Retinal pigment epithelial cell (primary cell): ENCODE measurements around the gene ADAM23.
A peak's percentile ranks its signal among the peaks of the same experiment; 100 is the strongest.

Experiments used
- DNase-seq: peaks from one replicate; pipeline ENCODE4 v3.0.0-alpha.2; 2010; ENCODE audit warnings: low read depth
- H3K4me3 ChIP-seq: 2 replicates; pipeline ENCODE4 v1.5.1; 2011; ENCODE audit warnings: mild to moderate bottlenecking, low read length, control low read depth, moderate library complexity
- CTCF ChIP-seq: conservative IDR thresholded peaks from 2 replicates; pipeline ENCODE4 v1.5.1; 2011; ENCODE audit warnings: low read depth, low read length, control low read depth, inconsistent platforms

ADAM23 gene

GRCh38 chr2:206443735-206444527, 599 bp downstream of the ADAM23 start:
- H3K4me3 ChIP-seq = peak overlapping the region; percentile 57

GRCh38 chr2:206445948-206446347, 2.6 kb downstream of the ADAM23 start:
- DNase-seq = no peak
- no peak for TF ChIP-seq CTCF
- no peak overlapping the region for H3K4me3 ChIP-seq

More at GRCh38 chr2:206443735-206444527, 599 bp downstream of the ADAM23 start:
- no peak for DNase-seq
- no peak for TF ChIP-seq CTCF

- H3K4me3 ChIP-seq = no peak overlapping the region
- no peak for DNase-seq
- TF ChIP-seq CTCF = no peak
These were observed 8.9 kb downstream of the ADAM23 start for GRCh38 chr2:206452242-206452641.

GRCh38 chr2:206452750-206453149, 9.4 kb downstream of the ADAM23 start:
- no peak overlapping the region for H3K4me3 ChIP-seq
- DNase-seq = no peak
- no peak for TF ChIP-seq CTCF

GRCh38 chr2:206456078-206456754, 12.9 kb downstream of the ADAM23 start:
- TF ChIP-seq CTCF = no peak
- H3K4me3 ChIP-seq = no peak overlapping the region
- DNase-seq = no peak

GRCh38 chr2:206457188-206457634, 13.9 kb downstream of the ADAM23 start:
- no peak for DNase-seq
- no peak overlapping the region for H3K4me3 ChIP-seq
- no peak for TF ChIP-seq CTCF
